Measurements from ENCODE around the gene TNFRSF4.
"Not testable (repeated sequence)": the region's sequence is repeated elsewhere in the genome, so short reads cannot be mapped to it uniquely, and the experiment has no call there.

TNFRSF4 gene

GRCh38 chr1:1213345-1214265 is at the start of gene TNFRSF4:
TNFRSF4 (minus strand) TSS chr1:1214153; CDS start chr1:1214127, 26 bp downstream.
- DNase-seq (ENCODE audit: low read depth in 2 of 2): no peak

- no peak for DNase-seq (ENCODE audit: low read depth in 2 of 2)
Measured at GRCh38 chr1:1262758-1263157, 48.8 kb upstream of the TNFRSF4 start.

GRCh38 chr1:1262071-1262470 is 48.1 kb upstream of the TNFRSF4 start:
- no peak for DNase-seq (ENCODE audit: low read depth in 2 of 2)

GRCh38 chr1:1260843-1261560 is 47.0 kb upstream of the TNFRSF4 start:
- no peak for DNase-seq (ENCODE audit: low read depth in 2 of 2)

GRCh38 chr1:1259951-1260600 is 46.1 kb upstream of the TNFRSF4 start:
- DNase-seq (ENCODE audit: low read depth in 2 of 2): no peak

GRCh38 chr1:1259540-1259939 is 45.6 kb upstream of the TNFRSF4 start:
- no peak for DNase-seq (ENCODE audit: low read depth in 2 of 2)

- DNase-seq (ENCODE audit: low read depth in 2 of 2): no peak
Measured at GRCh38 chr1:1259119-1259488, 45.2 kb upstream of the TNFRSF4 start.

GRCh38 chr1:1256956-1257871 is 43.3 kb upstream of the TNFRSF4 start:
- no peak for DNase-seq (ENCODE audit: low read depth in 2 of 2)

- no peak for DNase-seq (ENCODE audit: low read depth in 2 of 2)
Measured at GRCh38 chr1:1255611-1256010, 41.7 kb upstream of the TNFRSF4 start.

- DNase-seq (ENCODE audit: low read depth in 2 of 2): no peak
Measured at GRCh38 chr1:1255078-1255477, 41.1 kb upstream of the TNFRSF4 start.

GRCh38 chr1:1254667-1254998 is 40.7 kb upstream of the TNFRSF4 start:
- no peak for DNase-seq (ENCODE audit: low read depth in 2 of 2)

- no peak for DNase-seq (ENCODE audit: low read depth in 2 of 2)
Measured at GRCh38 chr1:1253972-1254666, 40.2 kb upstream of the TNFRSF4 start.

- DNase-seq (ENCODE audit: low read depth in 2 of 2): no peak
Measured at GRCh38 chr1:1253314-1253713, 39.4 kb upstream of the TNFRSF4 start.

- no peak for DNase-seq (ENCODE audit: low read depth in 2 of 2)
Measured at GRCh38 chr1:1250786-1251284, 36.9 kb upstream of the TNFRSF4 start.

GRCh38 chr1:1248009-1248913 is 34.3 kb upstream of the TNFRSF4 start:
- not testable (repeated sequence) for DNase-seq (ENCODE audit: low read depth in 2 of 2)

GRCh38 chr1:1247341-1247913 is 33.5 kb upstream of the TNFRSF4 start:
- no peak for DNase-seq (ENCODE audit: low read depth in 2 of 2)

- no peak for DNase-seq (ENCODE audit: low read depth in 2 of 2)
Measured at GRCh38 chr1:1246577-1247340, 32.8 kb upstream of the TNFRSF4 start, which contains the start of gene C1QTNF12. C1QTNF12 (minus strand) TSS chr1:1246722; CDS start chr1:1246690, 32 bp downstream.

- DNase-seq (ENCODE audit: low read depth in 2 of 2): no peak
Measured at GRCh38 chr1:1245817-1246576, 32.0 kb upstream of the TNFRSF4 start.
